WTC11 (cell line): ENCODE data around the gene EEF1AKMT3. TPM values are rescaled to one million over a fixed set of nuclear protein-coding genes. Genes with fewer than 3 reads are reported as not detected.

Experiments used
- ATF1 ChIP-seq: sonication (generic); formaldehyde crosslinking; IDR thresholded peaks from 2 replicates; pipeline ENCODE4 v1.8.1; 2023; ENCODE audit warnings: mild to moderate bottlenecking, moderate library complexity, missing genetic modification reagents
- CREB1 ChIP-seq: sonication (generic); formaldehyde crosslinking; IDR thresholded peaks from 2 replicates; pipeline ENCODE4 v1.8.0; 2023; ENCODE audit warnings: mild to moderate bottlenecking, missing genetic modification reagents
- ELF4 ChIP-seq: sonication (generic); formaldehyde crosslinking; IDR thresholded peaks from 2 replicates; pipeline ENCODE4 v1.8.1; 2022; ENCODE audit warnings: low read depth, mild to moderate bottlenecking, moderate library complexity, missing genetic modification reagents
- FOXK1 ChIP-seq: sonication (generic); formaldehyde crosslinking; IDR thresholded peaks from 2 replicates; pipeline ENCODE4 v1.8.0; 2022; ENCODE audit warnings: mild to moderate bottlenecking, moderate library complexity, missing genetic modification reagents
- GTF2I ChIP-seq: fragments of 250-450 bp; sonication (Bioruptor Pico); conservative IDR thresholded peaks from 2 replicates; pipeline ENCODE4 v1.4.0; 2021; ENCODE audit warnings: mild to moderate bottlenecking
- JAZF1 ChIP-seq: fragments of 250-450 bp; sonication (Bioruptor Pico); IDR thresholded peaks from 2 replicates; pipeline ENCODE4 v1.9.0; 2021; ENCODE audit warnings: moderate library complexity, mild to moderate bottlenecking, inconsistent platforms
- JUN ChIP-seq: sonication (generic); formaldehyde crosslinking; IDR thresholded peaks from 2 replicates; pipeline ENCODE4 v1.8.0; 2023; ENCODE audit warnings: mild to moderate bottlenecking, missing genetic modification reagents
- KAT7 ChIP-seq: sonication (generic); formaldehyde crosslinking; IDR thresholded peaks from 2 replicates; pipeline ENCODE4 v1.8.1; 2023; ENCODE audit warnings: missing genetic modification reagents, mild to moderate bottlenecking, borderline replicate concordance
- NR2C2 ChIP-seq: sonication (generic); formaldehyde crosslinking; IDR thresholded peaks from 2 replicates; pipeline ENCODE4 v1.8.0; 2022; ENCODE audit warnings: mild to moderate bottlenecking, missing genetic modification reagents
- PRRX2 ChIP-seq: fragments of 250-450 bp; sonication (Bioruptor Pico); IDR thresholded peaks from 2 replicates; pipeline ENCODE4 v1.8.0; 2021; ENCODE audit warnings: mild to moderate bottlenecking
- SP1 ChIP-seq: sonication (generic); formaldehyde crosslinking; conservative IDR thresholded peaks from 2 replicates; pipeline ENCODE4 v1.8.1; 2022; ENCODE audit warnings: missing genetic modification reagents
- TCF7 ChIP-seq: sonication (generic); formaldehyde crosslinking; IDR thresholded peaks from 2 replicates; pipeline ENCODE4 v1.8.0; 2022; ENCODE audit warnings: mild to moderate bottlenecking, low read depth, missing genetic modification reagents, moderate library complexity
- TEAD4 ChIP-seq: sonication (generic); formaldehyde crosslinking; IDR thresholded peaks from 2 replicates; pipeline ENCODE4 v1.8.0; 2022; ENCODE audit warnings: mild to moderate bottlenecking, missing genetic modification reagents
- total RNA-seq: library from RNA; stranded (reverse); gene quantifications from 3 replicates; pipeline ENCODE4 v1.2.3, GENCODE V29; 2021
- TF ChIP-seq, protein P1 (sequence below): sonication (generic); formaldehyde crosslinking; IDR thresholded peaks from 2 replicates; pipeline ENCODE4 v1.8.1; 2022; ENCODE audit warnings: low read depth, missing genetic modification reagents, borderline replicate concordance
- TF ChIP-seq, protein P2 (sequence below): sonication (generic); formaldehyde crosslinking; conservative IDR thresholded peaks from 2 replicates; pipeline ENCODE4 v1.8.1; 2023; ENCODE audit warnings: mild to moderate bottlenecking, low read depth, missing genetic modification reagents, moderate library complexity
- TF ChIP-seq, protein P3 (sequence below): sonication (generic); formaldehyde crosslinking; IDR thresholded peaks from 2 replicates; pipeline ENCODE4 v1.8.0; 2023; ENCODE audit warnings: missing genetic modification reagents, mild to moderate bottlenecking, borderline replicate concordance
- TF ChIP-seq, protein P4 (sequence below): sonication (generic); formaldehyde crosslinking; IDR thresholded peaks from 2 replicates; pipeline ENCODE4 v1.8.0; 2022; ENCODE audit warnings: mild to moderate bottlenecking, missing genetic modification reagents
- TF ChIP-seq, protein P5 (sequence below): sonication (generic); formaldehyde crosslinking; IDR thresholded peaks from 2 replicates; pipeline ENCODE4 v1.8.0; 2022; ENCODE audit warnings: mild to moderate bottlenecking, missing genetic modification reagents
- TF ChIP-seq, protein P6 (sequence below): fragments of 250-450 bp; sonication (Bioruptor Pico); IDR thresholded peaks from 2 replicates; pipeline ENCODE4 v1.9.0; 2021; ENCODE audit warnings: mild to moderate bottlenecking, borderline replicate concordance
- TF ChIP-seq, protein P7 (sequence below): sonication (generic); formaldehyde crosslinking; conservative IDR thresholded peaks from 2 replicates; pipeline ENCODE4 v1.8.1; 2022; ENCODE audit warnings: mild to moderate bottlenecking, missing genetic modification reagents
- TF ChIP-seq, protein P8 (sequence below): sonication (generic); formaldehyde crosslinking; IDR thresholded peaks from 2 replicates; pipeline ENCODE4 v1.8.1; 2023; ENCODE audit warnings: mild to moderate bottlenecking, missing genetic modification reagents

EEF1AKMT3 gene
- total RNA-seq, 1 experiment from 2014 or later, result 3.2 TPM

DNA sequence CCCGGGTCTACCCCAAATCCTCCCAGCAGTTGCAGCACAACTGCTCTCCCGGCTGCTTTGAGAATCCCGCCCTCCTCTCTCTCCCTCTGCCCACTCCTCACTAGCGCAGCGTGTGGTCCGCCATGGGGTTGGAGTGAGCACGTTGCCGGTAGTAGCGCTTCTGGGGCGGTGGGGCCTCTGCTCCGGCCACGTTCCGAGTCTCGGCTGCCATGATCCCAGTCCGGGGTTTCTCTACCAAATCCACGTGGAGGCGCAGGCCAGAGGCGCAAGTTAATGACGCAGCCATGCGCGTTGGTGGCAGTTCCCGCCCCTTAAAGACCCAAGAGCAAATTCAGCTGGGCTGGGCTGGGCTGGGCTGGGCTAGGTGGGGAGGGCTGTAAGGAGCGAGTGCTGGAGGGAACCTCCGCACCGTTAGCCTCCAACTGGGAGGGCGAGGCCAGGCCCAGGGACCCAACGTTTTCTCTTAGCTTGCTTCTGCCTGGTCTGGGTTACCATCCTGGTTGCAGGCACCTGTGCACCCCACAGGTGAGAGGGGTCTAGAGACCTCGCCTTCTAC, 463 bp upstream of the EEF1AKMT3 start, which contains the start of gene METTL1 (continued):
- TF ChIP-seq ELF4 (CRISPR knock-in tag), result no peak
- TF ChIP-seq PRRX2 (CRISPR knock-in tag), result no peak
- TF ChIP-seq ATF1 (CRISPR knock-in tag), result no peak; the same call in 1 of the 2 replicates
- peak; percentile 73; the same call in 1 of the 2 replicates for TF ChIP-seq CREB1 (CRISPR knock-in tag)
- no peak for TF ChIP-seq KAT7 (CRISPR knock-in tag)
- TF ChIP-seq, protein P1, sequence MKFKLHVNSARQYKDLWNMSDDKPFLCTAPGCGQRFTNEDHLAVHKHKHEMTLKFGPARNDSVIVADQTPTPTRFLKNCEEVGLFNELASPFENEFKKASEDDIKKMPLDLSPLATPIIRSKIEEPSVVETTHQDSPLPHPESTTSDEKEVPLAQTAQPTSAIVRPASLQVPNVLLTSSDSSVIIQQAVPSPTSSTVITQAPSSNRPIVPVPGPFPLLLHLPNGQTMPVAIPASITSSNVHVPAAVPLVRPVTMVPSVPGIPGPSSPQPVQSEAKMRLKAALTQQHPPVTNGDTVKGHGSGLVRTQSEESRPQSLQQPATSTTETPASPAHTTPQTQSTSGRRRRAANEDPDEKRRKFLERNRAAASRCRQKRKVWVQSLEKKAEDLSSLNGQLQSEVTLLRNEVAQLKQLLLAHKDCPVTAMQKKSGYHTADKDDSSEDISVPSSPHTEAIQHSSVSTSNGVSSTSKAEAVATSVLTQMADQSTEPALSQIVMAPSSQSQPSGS, result no peak
- no peak for TF ChIP-seq JUN (CRISPR knock-in tag)
- TF ChIP-seq JAZF1 (CRISPR knock-in tag), result no peak
- TF ChIP-seq GTF2I, result 0 out of 2 replicates have a peak, but pooled peaks have one; percentile 53
- TF ChIP-seq FOXK1 (CRISPR knock-in tag), result peak; percentile 96
- TF ChIP-seq, protein P2, sequence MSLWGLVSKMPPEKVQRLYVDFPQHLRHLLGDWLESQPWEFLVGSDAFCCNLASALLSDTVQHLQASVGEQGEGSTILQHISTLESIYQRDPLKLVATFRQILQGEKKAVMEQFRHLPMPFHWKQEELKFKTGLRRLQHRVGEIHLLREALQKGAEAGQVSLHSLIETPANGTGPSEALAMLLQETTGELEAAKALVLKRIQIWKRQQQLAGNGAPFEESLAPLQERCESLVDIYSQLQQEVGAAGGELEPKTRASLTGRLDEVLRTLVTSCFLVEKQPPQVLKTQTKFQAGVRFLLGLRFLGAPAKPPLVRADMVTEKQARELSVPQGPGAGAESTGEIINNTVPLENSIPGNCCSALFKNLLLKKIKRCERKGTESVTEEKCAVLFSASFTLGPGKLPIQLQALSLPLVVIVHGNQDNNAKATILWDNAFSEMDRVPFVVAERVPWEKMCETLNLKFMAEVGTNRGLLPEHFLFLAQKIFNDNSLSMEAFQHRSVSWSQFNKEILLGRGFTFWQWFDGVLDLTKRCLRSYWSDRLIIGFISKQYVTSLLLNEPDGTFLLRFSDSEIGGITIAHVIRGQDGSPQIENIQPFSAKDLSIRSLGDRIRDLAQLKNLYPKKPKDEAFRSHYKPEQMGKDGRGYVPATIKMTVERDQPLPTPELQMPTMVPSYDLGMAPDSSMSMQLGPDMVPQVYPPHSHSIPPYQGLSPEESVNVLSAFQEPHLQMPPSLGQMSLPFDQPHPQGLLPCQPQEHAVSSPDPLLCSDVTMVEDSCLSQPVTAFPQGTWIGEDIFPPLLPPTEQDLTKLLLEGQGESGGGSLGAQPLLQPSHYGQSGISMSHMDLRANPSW, result 0 out of 2 replicates have a peak, but pooled peaks have one; percentile 62
- TF ChIP-seq, protein P3, sequence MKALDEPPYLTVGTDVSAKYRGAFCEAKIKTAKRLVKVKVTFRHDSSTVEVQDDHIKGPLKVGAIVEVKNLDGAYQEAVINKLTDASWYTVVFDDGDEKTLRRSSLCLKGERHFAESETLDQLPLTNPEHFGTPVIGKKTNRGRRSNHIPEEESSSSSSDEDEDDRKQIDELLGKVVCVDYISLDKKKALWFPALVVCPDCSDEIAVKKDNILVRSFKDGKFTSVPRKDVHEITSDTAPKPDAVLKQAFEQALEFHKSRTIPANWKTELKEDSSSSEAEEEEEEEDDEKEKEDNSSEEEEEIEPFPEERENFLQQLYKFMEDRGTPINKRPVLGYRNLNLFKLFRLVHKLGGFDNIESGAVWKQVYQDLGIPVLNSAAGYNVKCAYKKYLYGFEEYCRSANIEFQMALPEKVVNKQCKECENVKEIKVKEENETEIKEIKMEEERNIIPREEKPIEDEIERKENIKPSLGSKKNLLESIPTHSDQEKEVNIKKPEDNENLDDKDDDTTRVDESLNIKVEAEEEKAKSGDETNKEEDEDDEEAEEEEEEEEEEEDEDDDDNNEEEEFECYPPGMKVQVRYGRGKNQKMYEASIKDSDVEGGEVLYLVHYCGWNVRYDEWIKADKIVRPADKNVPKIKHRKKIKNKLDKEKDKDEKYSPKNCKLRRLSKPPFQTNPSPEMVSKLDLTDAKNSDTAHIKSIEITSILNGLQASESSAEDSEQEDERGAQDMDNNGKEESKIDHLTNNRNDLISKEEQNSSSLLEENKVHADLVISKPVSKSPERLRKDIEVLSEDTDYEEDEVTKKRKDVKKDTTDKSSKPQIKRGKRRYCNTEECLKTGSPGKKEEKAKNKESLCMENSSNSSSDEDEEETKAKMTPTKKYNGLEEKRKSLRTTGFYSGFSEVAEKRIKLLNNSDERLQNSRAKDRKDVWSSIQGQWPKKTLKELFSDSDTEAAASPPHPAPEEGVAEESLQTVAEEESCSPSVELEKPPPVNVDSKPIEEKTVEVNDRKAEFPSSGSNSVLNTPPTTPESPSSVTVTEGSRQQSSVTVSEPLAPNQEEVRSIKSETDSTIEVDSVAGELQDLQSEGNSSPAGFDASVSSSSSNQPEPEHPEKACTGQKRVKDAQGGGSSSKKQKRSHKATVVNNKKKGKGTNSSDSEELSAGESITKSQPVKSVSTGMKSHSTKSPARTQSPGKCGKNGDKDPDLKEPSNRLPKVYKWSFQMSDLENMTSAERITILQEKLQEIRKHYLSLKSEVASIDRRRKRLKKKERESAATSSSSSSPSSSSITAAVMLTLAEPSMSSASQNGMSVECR (CRISPR knock-in tag), result peak; percentile 93
- TF ChIP-seq, protein P4, sequence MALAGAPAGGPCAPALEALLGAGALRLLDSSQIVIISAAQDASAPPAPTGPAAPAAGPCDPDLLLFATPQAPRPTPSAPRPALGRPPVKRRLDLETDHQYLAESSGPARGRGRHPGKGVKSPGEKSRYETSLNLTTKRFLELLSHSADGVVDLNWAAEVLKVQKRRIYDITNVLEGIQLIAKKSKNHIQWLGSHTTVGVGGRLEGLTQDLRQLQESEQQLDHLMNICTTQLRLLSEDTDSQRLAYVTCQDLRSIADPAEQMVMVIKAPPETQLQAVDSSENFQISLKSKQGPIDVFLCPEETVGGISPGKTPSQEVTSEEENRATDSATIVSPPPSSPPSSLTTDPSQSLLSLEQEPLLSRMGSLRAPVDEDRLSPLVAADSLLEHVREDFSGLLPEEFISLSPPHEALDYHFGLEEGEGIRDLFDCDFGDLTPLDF, result no peak
- TF ChIP-seq, protein P5, sequence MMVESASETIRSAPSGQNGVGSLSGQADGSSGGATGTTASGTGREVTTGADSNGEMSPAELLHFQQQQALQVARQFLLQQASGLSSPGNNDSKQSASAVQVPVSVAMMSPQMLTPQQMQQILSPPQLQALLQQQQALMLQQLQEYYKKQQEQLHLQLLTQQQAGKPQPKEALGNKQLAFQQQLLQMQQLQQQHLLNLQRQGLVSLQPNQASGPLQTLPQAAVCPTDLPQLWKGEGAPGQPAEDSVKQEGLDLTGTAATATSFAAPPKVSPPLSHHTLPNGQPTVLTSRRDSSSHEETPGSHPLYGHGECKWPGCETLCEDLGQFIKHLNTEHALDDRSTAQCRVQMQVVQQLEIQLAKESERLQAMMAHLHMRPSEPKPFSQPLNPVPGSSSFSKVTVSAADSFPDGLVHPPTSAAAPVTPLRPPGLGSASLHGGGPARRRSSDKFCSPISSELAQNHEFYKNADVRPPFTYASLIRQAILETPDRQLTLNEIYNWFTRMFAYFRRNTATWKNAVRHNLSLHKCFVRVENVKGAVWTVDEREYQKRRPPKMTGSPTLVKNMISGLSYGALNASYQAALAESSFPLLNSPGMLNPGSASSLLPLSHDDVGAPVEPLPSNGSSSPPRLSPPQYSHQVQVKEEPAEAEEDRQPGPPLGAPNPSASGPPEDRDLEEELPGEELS (CRISPR knock-in tag), result no peak
- TF ChIP-seq, protein P6, sequence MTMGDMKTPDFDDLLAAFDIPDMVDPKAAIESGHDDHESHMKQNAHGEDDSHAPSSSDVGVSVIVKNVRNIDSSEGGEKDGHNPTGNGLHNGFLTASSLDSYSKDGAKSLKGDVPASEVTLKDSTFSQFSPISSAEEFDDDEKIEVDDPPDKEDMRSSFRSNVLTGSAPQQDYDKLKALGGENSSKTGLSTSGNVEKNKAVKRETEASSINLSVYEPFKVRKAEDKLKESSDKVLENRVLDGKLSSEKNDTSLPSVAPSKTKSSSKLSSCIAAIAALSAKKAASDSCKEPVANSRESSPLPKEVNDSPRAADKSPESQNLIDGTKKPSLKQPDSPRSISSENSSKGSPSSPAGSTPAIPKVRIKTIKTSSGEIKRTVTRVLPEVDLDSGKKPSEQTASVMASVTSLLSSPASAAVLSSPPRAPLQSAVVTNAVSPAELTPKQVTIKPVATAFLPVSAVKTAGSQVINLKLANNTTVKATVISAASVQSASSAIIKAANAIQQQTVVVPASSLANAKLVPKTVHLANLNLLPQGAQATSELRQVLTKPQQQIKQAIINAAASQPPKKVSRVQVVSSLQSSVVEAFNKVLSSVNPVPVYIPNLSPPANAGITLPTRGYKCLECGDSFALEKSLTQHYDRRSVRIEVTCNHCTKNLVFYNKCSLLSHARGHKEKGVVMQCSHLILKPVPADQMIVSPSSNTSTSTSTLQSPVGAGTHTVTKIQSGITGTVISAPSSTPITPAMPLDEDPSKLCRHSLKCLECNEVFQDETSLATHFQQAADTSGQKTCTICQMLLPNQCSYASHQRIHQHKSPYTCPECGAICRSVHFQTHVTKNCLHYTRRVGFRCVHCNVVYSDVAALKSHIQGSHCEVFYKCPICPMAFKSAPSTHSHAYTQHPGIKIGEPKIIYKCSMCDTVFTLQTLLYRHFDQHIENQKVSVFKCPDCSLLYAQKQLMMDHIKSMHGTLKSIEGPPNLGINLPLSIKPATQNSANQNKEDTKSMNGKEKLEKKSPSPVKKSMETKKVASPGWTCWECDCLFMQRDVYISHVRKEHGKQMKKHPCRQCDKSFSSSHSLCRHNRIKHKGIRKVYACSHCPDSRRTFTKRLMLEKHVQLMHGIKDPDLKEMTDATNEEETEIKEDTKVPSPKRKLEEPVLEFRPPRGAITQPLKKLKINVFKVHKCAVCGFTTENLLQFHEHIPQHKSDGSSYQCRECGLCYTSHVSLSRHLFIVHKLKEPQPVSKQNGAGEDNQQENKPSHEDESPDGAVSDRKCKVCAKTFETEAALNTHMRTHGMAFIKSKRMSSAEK (CRISPR knock-in tag), result no peak
- TF ChIP-seq, protein P7, sequence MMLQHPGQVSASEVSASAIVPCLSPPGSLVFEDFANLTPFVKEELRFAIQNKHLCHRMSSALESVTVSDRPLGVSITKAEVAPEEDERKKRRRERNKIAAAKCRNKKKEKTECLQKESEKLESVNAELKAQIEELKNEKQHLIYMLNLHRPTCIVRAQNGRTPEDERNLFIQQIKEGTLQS (CRISPR knock-in tag), result 0 out of 2 replicates have a peak, but pooled peaks have one; percentile 17
- TF ChIP-seq TEAD4 (CRISPR knock-in tag), result no peak
- no peak for TF ChIP-seq TCF7
- TF ChIP-seq, protein P8, sequence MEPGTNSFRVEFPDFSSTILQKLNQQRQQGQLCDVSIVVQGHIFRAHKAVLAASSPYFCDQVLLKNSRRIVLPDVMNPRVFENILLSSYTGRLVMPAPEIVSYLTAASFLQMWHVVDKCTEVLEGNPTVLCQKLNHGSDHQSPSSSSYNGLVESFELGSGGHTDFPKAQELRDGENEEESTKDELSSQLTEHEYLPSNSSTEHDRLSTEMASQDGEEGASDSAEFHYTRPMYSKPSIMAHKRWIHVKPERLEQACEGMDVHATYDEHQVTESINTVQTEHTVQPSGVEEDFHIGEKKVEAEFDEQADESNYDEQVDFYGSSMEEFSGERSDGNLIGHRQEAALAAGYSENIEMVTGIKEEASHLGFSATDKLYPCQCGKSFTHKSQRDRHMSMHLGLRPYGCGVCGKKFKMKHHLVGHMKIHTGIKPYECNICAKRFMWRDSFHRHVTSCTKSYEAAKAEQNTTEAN (CRISPR knock-in tag), result peak; percentile 64; the same call in 1 of the 2 replicates
- TF ChIP-seq NR2C2 (CRISPR knock-in tag), result no peak
- TF ChIP-seq SP1, result peak; percentile 100
